Activated T-cell treated with anti-CD3 and anti-CD28 coated beads, Interleukin-2, amount 50 U/mL, for 48 hours (primary cell): ENCODE results near the gene LGALS7.
"Not testable (repeated sequence)": the region's sequence is repeated elsewhere in the genome, so short reads cannot be mapped to it uniquely, and the experiment has no call there.

Experiments used
- DNase-seq, 2 experiments: peaks; one replicate each; pipeline ENCODE4 v3.0.0-alpha.2; 2020

LGALS7 gene

GRCh38 chr19:38797781-38798180, 24.5 kb upstream of the LGALS7 start:
- DNase-seq = not testable (repeated sequence)

GRCh38 chr19:38796154-38796553, 22.8 kb upstream of the LGALS7 start:
- DNase-seq = no peak

GRCh38 chr19:38795549-38795948, 22.2 kb upstream of the LGALS7 start:
- DNase-seq = no peak

- no peak for DNase-seq
Measured at GRCh38 chr19:38793671-38794070, 20.4 kb upstream of the LGALS7 start.

GRCh38 chr19:38793177-38793576, 19.9 kb upstream of the LGALS7 start:
- no peak for DNase-seq

GRCh38 chr19:38792250-38793111, 19.2 kb upstream of the LGALS7 start:
- peak; percentile 66 to 74 for DNase-seq

GRCh38 chr19:38791451-38792064, 18.2 kb upstream of the LGALS7 start:
- DNase-seq = not testable (repeated sequence)

GRCh38 chr19:38790507-38791403, 17.4 kb upstream of the LGALS7 start:
- not testable (repeated sequence) for DNase-seq

GRCh38 chr19:38788478-38789243, 15.3 kb upstream of the LGALS7 start, which contains the start of gene LGALS7B:
Gene LGALS7B, plus strand, starts transcription at chr19:38789200. Its CDS starts 27 bp downstream, at chr19:38789227.
- no peak for DNase-seq

- DNase-seq = no peak
Measured at GRCh38 chr19:38786572-38787265, 13.4 kb upstream of the LGALS7 start.

- DNase-seq = not testable (repeated sequence)
Measured at GRCh38 chr19:38786061-38786460, 12.7 kb upstream of the LGALS7 start.

- no peak for DNase-seq
Measured at GRCh38 chr19:38785187-38785699, 11.9 kb upstream of the LGALS7 start.

- no peak for DNase-seq
Measured at GRCh38 chr19:38784224-38784623, 10.9 kb upstream of the LGALS7 start.

- not testable (repeated sequence) for DNase-seq
Measured at GRCh38 chr19:38782212-38782611, 8.9 kb upstream of the LGALS7 start.

- no peak for DNase-seq
Measured at GRCh38 chr19:38781058-38781457, 7.7 kb upstream of the LGALS7 start.

- DNase-seq = no peak
Measured at GRCh38 chr19:38780443-38780842, 7.1 kb upstream of the LGALS7 start.

- DNase-seq = no peak
Measured at GRCh38 chr19:38778733-38779132, 5.4 kb upstream of the LGALS7 start.

GRCh38 chr19:38774181-38774950, 1.0 kb upstream of the LGALS7 start:
- DNase-seq = no peak

GRCh38 chr19:38771569-38771968, 1.7 kb downstream of the LGALS7 start:
- not testable (repeated sequence) for DNase-seq

GRCh38 chr19:38770949-38771275, 2.4 kb downstream of the LGALS7 start:
- not testable (repeated sequence) for DNase-seq
